Brain microvascular endothelial cell (primary cell): ENCODE results near the gene ZBED4.

Experiments
- DNase-seq: peaks from one replicate; pipeline ENCODE4 v3.0.0-alpha.2; 2020
- H3K27ac ChIP-seq: fragments of 250-450 bp; sonication (Bioruptor Pico); 2 replicates; pipeline ENCODE4 v1.5.1; 2020; ENCODE audit warnings: mild to moderate bottlenecking, moderate library complexity
- H3K27me3 ChIP-seq: fragments of 250-450 bp; sonication (Bioruptor Pico); replicated peaks from 2 replicates; pipeline ENCODE4 v1.5.1; 2020; ENCODE audit warnings: mild to moderate bottlenecking
- H3K36me3 ChIP-seq: fragments of 250-450 bp; sonication (Bioruptor Pico); replicated peaks from 2 replicates; pipeline ENCODE4 v1.5.1; 2020; ENCODE audit warnings: mild to moderate bottlenecking
- H3K4me3 ChIP-seq: 2 replicates; pipeline ENCODE4 v1.5.1; 2011; ENCODE audit warnings: low read depth, mild to moderate bottlenecking, control low read depth, low read length, moderate library complexity
- CTCF ChIP-seq: IDR thresholded peaks from 2 replicates; pipeline ENCODE4 v1.5.1; 2011; ENCODE audit warnings: low read depth, mild to moderate bottlenecking, moderate library complexity, low read length, control low read depth, inconsistent platforms; ENCODE audit errors: missing control alignments
- in situ Hi-C: cut with HindIII; loops from 2 replicates; pipeline ENCODE4 v1.10.0; 2017; ENCODE audit warnings: low sequenced_read_pairs, low pct_ligation_motif_present

ZBED4 gene

GRCh38 chr22:49934160-49934890 lies 80.7 kb downstream of the ZBED4 start:
- H3K4me3 ChIP-seq: no peak overlapping the region

GRCh38 chr22:49934891-49935557 lies 81.4 kb downstream of the ZBED4 start:
- Histone ChIP-seq H3K4me3 (no peak overlapping the region), H3K27ac (no peak overlapping the region), H3K27me3 (no peaks in the 10 kb centered on the region), H3K36me3 (no peaks in the 10 kb centered on the region)
- no peak for TF ChIP-seq CTCF
- in situ Hi-C loops: no loop called here
- no peak for DNase-seq

More at GRCh38 chr22:49934160-49934890, 80.7 kb downstream of the ZBED4 start:
- H3K27ac ChIP-seq: no peak overlapping the region
- no peaks in the 10 kb centered on the region for H3K27me3 ChIP-seq
- no peak for TF ChIP-seq CTCF
- no peak for DNase-seq
- H3K36me3 ChIP-seq: no peaks in the 10 kb centered on the region
- in situ Hi-C loops: no loop called here

- TF ChIP-seq CTCF: no peak
- no peak for DNase-seq
- Histone ChIP-seq H3K27ac (no peak overlapping the region), H3K4me3 (no peak overlapping the region), H3K27me3 (no peaks in the 10 kb centered on the region), H3K36me3 (no peaks in the 10 kb centered on the region)
- in situ Hi-C loops: no loop called here
Observed at GRCh38 chr22:49935561-49935960, 81.9 kb downstream of the ZBED4 start.

- TF ChIP-seq CTCF: no peak
- in situ Hi-C loops: no loop called here
- DNase-seq: peak; percentile 52
- no peaks in the 10 kb centered on the region for H3K36me3 ChIP-seq
- H3K27me3 ChIP-seq: no peaks in the 10 kb centered on the region
- H3K27ac ChIP-seq: no peak overlapping the region
- peak overlapping the region; percentile 5 for H3K4me3 ChIP-seq
Observed at GRCh38 chr22:49936018-49936972, 82.7 kb downstream of the ZBED4 start.

GRCh38 chr22:49936973-49937757 lies 83.5 kb downstream of the ZBED4 start:
- Histone ChIP-seq H3K36me3 (no peaks in the 10 kb centered on the region), H3K27ac (no peak overlapping the region), H3K27me3 (no peaks in the 10 kb centered on the region), H3K4me3 (no peak overlapping the region)
- no peak for TF ChIP-seq CTCF
- in situ Hi-C loops: no loop called here
- no peak for DNase-seq
